8988T (cell line): ENCODE data around the gene STAT1.

Source experiments
- DNase-seq: peaks from one replicate; pipeline ENCODE4 v3.0.0; 2011

STAT1 gene

DNA sequence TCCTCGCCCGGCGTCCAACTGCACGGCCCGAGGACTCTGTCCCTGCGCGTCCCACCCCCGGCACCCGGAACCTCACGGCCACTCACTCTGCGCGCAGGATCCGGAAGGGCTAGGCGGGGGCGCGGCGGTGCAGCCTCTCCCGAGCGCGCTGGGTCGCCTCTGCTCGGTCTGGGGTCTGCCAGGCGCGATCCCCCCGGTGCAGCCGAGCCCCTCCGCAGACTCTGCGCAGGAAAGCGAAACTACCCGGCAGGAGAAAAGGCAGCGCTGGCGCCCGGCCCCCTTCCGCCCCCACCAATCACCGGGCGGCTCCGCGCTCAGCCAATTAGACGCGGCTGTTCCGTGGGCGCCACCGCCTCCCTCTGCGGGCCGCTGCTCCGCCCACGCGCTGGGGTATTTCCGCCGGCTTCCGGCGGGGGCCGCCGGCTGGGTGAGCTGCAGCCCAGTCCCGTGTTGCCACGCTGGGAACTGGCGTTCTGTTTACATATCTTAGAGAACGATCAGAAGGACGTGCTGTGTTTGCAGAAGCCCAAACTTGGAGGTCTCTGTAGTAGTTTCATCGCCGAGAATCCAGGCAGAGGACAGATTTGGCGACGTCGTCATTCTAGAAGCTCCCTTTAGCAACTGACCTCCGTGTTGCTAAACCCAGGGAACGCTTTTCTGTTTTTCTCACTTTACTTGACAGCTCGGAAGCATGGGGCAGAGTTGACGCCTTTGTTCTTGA, at the start of gene STAT1:
STAT1 (minus strand) TSS at position 240 of the 721 bp plus-strand sequence. CDS start 4,168 bp downstream, outside the sequence.
- DNase-seq, result peak; percentile 91

DNA sequence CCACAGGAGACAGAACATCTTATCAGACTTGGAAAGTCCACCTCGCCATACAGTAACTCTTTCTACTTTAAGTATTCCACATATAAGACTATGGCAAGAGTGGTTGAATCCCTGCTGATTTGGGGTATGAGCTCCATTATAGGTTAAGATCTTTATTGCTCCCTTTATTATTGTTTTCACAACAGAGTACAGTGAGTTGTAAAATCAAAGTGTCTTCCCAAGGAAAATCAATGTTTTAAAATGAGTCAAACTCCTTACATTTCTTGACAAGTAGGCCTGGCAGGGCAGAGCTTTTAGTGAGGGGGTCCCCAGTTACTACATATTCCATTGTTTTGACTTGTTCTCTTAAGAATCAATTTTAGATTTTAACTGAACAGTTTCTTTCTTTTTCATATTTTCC, 49.6 kb upstream of the STAT1 start:
- DNase-seq, result no peak

DNA sequence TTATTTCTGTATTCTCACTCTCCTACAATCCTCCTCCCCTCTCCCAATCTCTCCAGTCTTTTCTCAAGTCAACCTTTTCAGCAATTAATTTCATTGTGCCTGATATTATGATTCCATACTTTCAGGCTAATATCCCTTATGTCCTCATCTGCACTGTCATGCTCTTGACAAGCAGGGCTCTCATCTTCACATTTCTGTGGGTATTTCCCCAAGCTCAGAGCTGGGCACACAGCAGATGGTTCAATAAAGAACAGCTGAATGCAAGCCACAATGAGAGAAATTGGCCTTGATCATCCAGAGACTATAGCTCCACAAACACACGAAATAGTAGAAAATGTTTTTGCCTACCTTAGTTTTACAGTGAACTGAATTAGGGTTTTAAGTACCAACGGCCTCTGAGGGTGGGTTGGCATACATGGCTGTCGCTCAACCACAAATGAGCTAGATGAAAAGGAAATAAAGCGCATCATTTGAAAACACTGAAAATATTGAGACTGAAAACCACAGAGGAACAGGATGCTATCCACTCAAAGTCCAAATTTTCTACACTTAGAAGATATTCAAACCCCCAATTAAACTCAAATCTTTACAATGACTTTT, 47.5 kb upstream of the STAT1 start:
- DNase-seq, result no peak

DNA sequence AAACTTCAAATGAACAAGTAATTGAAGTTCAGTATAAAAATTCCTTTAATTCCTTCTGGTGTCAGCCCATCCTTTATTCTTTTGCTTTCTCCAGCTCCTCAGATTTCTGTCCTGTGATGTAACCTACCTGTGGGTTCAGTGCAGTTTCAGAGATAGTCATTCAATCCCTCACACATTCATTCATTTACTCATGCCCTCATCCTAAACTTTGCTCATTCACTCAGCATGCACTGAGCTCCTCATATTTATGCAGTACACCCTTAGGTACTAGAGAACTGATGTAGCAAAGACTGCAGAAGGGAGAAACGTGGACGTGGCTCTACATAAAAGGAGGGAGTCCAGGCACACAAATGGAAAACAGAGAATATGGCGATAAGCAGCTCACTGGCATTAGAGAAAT, 45.3 kb upstream of the STAT1 start:
- no peak for DNase-seq

DNA sequence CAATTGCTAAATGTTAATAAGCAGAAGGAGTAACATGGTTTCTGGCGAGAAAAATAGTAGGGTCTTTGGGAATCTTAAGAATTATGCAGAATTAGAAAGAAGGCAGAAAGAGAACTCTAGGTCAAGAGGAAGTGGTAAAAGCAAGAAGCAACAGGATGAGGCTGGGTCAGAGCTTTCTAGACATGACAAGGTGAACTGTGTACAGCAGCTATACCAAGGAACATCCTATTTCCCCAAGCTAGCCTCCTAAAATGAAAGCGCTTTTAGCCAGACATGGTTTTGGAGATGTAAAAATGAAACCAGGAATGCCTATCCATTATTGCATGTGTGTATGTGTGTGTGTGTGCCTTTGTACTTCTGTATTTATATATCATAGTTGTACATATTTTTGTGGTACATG, 42.3 kb upstream of the STAT1 start:
- DNase-seq, result no peak

DNA sequence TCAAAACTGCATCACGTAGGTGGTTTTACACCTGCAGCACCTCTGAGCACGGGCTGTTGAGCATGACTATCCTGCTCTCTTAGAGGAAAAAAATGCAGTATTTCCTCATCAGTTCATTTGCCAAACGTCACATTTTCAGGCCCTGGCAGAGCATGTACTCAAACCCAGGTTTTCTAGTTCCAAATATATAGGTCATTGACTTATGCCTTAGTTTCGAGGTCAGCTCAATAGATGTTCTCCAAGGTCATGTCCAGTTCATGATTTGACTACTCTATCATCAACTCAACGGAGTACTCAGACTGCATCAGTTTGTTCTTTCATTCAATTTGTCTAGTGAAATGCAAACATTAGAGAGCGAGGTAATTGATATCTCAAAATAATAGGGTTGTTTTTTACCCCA, 39.3 kb upstream of the STAT1 start:
- DNase-seq, result no peak

DNA sequence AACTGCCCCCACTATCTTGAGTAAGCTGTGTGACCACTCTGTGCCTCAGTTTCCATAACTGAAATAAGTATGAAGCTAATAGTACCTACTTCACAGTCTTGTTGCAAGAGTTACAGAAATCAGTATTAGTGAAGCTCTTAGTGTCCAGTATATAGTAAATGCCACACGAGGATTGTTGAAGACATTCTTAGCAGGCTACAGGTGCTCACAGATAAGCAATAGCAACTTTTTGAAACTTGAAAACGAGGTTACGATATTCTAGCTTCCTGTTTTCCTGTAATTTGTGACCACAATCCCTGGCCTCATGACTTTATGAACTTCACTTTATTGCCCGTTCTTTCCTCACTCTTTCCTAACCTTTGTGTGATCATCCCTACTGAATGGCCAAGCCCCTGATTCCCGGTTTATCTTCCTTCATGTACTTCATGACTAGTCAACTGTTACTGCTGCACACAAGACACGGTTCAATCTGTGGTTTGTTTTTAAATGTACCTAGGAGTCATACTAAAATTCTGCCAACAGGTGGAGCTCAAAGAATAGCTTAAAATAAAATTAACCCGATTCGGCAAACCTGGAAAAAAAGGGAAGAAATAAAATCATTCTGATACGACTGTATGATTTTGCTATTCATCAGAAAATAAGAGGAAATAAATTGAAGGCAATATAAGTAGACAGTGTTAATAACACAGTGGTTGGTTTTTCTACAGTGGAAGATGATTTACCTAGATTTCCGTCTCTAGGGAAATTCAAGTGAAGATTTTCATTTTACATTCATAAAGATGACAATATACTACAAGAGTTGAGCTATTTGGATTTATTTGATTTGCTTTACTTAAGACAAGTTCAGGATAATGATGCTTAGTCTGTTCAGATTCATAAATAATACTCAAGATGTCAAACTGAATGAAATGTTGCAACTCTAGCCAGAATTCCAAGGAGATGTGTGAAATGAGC, 38.1 kb upstream of the STAT1 start:
- no peak for DNase-seq

DNA sequence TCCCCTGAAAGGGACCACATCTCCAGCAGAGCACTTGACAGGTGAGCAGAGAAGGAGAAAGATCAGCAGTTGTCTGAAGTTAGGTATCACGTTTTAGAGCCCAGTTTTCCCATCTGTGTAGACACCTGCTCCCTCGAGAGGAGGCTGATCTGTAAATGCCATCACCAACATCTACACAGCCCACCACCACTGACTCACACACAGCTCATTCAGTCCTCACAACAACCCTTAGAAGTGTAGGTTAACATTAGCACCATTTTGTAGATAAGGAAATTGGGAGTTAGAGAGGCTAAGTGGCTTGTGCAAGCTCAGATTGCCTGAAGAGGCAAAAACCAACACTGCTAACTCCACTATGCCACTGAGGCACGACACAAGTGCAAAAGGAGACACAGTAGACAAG, 37.2 kb upstream of the STAT1 start:
- no peak for DNase-seq

DNA sequence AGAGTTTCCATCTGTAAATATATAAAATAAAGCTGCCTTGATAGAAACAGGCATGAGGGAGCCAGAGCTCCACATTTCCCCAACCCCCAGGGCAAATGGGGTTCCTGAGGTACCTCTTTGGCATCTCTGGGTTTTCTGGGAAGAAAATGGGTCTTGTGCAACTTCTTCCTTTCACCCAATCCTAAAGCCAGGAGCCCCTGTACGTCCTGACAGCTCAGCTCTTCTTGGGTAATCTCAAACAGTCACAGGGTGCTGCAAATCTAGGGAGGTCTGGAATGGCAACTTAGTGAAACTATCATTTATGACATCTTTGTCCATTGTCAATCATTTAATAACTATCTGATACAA, 36.6 kb upstream of the STAT1 start:
- no peak for DNase-seq

DNA sequence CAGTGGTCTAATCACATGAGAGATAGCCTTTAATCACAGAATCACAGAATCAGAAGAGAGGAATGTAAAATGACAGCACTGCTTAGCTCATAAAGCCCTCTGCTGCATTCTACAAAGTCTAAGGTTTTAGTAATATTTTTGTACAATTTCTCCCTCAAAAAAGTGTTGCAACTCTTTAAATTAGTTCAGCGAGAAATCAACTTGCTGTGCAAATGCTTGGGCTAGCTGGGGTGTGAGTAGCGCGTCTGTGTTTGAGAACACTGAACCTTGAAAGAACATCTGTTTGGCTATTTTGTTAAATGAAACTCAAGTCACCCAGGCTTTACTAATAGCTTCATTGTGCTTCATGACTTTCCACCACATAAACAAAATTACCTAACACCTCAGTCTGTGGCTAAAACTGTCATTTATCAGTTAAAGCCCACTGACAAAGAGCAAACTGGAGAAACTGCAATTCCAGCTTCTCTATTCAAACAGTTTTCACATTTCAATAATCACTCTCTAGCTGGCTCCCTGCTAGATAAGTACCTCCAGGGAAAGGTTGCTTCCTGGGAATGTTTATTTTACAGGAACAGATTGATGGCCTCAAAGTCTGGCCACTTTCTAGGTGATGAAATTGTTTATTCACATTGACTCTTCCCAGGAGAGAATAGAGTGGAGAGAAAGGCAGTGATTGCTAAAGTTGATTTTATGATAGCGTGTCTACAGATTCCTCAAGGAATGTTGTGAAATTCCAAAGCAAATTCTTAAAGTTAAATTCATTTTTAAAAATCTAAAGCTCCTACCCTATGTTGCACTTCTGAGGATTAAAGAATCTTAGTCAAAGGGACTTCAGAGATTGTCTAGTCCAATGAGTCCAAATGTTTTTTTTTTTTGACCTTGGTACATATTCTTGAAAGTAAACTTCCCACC, 36.0 kb upstream of the STAT1 start:
- no peak for DNase-seq

DNA sequence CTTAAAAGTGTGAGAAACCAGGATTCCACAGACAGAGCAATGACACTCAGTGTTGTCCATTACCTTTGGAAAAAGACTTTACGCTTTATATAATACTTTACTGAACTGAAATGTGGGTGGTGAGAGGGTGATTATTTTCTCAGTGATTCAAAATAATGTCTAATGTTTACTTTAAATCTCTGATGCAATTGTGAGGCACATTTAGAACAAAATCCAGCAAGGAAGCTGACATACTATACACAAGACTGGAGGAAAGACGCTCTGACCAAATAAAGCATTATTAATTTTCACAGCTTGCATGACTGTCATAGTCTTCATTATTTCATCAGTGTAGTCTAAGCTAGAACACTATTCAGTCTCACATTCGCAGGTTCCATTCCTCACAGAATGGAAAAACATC, 34.1 kb upstream of the STAT1 start:
- DNase-seq, result no peak

DNA sequence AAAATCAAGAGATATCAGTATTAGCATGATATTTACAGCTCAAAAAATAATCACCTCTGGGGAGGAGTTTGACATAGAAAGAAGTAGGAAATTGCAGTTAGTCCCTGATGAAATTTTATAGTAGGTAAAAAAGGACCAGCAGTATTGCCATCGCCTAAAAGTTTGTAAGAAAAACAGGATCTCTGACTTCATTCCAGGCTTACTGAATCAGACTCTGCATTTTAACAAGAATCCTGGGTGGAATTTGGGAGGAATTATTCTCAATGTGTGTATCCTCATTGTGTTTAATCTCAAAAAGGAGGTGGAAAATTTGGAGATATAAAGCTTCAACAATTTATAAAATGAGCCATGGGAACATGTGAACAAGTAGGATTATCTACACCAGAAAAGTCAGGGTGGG, 31.2 kb upstream of the STAT1 start:
- no peak for DNase-seq

DNA sequence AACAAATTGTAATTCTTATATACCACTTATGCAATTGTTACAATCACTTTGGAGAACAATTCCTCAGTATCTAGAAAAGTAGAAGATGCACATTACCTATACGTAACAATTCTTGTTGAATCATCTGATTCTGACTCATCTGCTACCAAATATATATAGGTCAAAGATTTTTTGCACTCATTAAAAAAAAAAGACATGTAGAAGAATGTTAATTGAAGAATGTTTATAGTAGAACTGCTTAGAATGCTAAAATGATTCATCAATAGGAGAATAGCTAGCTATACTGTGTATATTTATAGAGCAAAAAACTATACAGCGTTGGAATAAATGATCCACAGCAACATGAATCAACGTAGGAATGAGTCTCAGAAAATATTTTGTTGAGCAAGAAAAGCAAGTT, 29.5 kb upstream of the STAT1 start:
- no peak for DNase-seq

DNA sequence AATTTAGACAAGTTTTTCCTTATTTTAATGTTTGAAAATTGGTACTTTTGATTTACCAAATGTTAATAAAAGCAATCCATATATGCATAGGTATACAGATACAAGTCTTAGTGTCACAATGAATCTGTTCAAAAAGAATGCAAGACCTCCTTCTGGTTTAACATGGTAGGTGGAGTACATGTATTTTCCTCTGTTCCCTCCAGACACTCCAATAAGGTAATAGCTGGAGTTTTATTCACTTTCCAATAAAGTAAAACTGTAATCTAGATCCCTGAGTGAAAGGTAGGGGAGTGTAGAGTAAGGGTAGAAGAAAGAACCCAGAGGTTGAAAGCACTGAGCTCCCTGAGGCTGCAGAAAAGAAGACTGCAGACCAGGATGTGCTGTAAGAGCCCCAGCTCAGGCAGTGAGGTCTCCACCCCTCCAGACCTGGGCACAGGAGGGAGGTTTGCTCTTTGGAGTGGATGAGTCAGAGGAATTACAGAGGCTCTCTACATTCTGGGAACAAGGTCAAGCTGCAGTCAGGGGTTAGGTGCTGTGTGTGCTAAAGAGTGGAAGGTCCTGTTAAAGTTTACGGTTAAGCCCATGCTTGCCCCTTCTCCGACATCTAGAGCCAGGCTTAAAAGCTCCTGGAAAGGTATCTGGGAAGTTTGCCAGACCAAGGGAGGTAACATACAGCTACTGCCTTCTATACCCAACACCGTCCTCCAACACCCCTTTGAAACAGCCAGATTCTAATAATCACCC, 27.6 kb upstream of the STAT1 start:
- no peak for DNase-seq

DNA sequence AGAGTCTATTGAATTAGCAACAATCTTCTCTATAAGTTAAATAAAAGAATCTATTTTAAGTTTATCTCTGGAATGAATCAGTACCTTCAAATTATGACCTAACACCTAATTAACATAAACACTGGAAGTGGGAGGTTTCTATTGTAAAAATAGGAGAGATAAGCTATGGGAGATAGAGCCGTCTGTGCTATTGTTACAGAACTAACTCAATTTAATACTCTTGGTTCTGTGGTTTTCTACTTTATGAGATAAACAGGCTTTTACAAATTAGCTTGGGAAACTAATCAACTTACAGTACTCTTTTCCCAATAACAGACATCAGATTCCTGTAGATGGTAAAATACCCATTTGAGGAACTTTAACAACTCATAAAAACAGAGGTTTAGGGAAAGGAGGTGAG, 25.6 kb upstream of the STAT1 start:
- no peak for DNase-seq

DNA sequence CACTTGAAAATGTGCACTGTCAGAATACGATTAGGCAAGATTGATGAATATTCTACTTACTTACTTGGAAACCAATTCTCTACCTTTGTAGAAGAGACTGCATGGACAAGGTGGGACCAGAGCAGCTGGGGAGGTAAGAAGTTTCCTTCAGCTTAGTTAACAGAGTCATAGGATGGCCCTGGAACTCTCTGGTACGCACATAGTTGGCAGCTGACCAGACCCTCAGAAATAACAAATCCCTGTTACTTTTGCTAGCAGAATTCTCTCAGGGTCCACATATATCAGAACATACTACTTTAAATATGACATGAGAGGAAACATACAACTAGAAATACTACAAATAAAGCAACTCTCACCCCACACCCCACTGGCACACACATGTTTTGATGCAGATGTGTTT, 24.8 kb upstream of the STAT1 start:
- no peak for DNase-seq

DNA sequence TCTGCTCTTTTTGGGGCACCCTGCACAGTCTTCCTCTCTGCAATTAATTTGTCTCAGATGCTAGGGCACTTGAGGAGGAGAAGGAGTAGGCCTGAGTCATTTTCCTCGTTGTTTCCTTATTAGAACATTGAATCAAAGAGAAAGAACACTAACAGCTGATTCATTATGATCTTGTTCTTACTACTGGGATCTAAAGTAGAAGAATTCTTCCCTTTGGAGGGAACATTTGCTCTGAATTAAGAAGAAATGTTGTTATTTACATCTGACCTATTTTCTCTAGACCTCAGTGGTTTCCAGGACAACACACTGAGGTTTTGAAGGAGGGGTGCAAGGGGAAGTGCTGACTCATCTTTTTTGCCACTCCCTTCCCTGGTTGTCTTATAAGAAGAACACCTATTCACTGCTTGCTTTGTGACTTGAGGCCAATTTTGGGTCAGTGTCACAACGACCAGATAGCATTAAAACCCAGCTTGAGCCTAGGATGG, 24.3 kb upstream of the STAT1 start:
- no peak for DNase-seq

DNA sequence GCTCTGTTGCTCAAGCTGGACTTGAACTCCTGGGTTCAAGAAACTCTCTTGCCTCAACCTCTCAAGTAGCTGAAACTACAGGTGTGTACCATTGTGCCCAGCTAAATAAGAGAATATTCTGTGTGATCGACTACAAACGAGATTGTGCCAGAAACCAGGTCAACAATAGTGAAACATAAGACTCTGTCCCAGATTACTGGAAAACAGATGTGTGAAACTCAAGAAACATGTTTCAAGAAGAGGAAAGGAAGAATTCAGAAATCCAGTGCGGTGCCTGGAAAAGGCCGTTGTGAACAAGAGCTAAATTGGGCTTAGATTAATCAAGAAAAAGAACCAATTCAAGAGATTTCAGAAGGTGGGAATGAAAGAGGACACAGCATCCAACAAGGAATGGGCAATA, 23.4 kb upstream of the STAT1 start:
- no peak for DNase-seq

DNA sequence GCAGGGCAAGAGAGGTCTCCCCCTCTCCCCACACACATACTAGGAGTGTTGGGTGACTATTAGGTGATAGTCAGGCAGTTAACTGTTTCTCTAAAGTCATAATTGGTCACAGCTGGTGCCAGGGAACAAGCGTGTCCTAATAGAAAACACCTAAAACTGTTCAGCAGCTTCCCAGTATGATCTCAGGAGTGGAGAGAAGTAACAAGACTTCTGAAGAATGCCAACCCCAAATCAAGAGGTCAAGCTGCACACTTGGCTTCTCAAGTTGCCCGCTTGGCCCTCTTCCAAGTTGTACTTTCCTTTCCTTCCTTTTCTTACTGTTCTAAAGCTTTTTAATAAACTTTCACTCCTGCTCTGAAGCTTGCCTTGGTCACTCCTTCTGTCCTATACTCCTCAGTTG, 22.4 kb upstream of the STAT1 start:
- DNase-seq, result no peak

DNA sequence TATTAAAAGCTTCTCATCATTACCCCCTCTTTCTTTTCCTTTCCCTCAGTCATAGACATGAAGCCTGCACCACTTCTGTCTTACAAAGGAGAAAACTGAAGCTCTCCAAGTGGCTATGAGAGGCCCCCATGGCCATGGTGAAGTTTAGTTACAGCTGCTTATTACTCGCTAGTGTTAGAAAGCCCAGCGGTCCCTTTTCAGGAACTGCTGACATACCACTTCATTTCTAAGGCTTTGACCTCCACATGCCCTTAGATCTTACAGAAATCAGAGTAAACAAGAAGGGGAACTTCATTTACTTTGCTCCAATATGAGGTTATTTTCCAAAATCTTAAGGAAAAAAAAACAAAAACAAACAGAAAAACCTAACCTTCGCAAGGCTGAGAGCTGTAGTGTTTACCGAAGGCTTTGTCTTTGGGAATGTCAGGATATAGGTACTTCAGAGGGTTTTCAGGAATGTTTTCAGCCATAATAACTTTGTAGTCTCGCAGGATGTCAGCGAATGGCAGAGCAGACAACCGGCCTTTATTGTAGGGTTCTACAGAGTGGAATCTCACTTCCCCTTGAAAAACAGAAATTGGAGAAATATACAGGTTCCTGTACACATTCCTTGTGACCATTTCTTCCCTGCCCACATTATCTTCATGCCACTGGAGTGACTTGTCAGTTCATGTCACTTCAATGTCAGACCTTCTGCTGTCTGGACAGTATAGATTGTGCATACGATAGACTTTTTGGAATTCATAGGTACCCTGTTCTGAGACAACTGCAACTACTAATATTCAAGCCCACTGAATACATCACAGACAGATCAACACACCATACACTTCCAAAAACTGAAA, 18.8 kb upstream of the STAT1 start:
- no peak for DNase-seq

DNA sequence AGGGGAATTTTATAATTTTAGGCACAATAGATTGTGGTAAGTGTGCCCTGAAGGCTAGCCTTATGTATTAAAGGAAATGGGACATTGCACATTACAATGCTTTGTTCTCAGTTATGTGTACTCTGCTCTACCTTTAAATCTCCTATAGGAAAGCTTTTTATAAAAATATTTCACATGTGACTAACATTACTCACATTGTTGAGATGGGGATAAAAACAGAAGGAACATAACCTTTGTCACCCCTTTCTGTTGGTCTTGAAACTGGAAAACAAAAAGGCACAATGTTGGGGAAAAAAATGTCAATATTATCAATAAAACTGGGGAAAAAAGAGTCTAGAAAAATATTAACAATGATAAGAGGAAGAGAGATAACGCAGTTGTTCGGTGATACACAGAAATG, 17.3 kb upstream of the STAT1 start:
- DNase-seq, result no peak
